ENCODE data around the gene PCDHAC1.

GRCh38 chr5:140967226-140967893 lies 41.3 kb downstream of the PCDHAC1 start:
- no peak for TF ChIP-seq CTCF (IDR thresholded peaks at IDR 0.05)
- no peak for TF ChIP-seq POLR2A (IDR thresholded peaks at IDR 0.05)
